Measurements from ENCODE around the gene POC1A.

POC1A gene

DNA sequence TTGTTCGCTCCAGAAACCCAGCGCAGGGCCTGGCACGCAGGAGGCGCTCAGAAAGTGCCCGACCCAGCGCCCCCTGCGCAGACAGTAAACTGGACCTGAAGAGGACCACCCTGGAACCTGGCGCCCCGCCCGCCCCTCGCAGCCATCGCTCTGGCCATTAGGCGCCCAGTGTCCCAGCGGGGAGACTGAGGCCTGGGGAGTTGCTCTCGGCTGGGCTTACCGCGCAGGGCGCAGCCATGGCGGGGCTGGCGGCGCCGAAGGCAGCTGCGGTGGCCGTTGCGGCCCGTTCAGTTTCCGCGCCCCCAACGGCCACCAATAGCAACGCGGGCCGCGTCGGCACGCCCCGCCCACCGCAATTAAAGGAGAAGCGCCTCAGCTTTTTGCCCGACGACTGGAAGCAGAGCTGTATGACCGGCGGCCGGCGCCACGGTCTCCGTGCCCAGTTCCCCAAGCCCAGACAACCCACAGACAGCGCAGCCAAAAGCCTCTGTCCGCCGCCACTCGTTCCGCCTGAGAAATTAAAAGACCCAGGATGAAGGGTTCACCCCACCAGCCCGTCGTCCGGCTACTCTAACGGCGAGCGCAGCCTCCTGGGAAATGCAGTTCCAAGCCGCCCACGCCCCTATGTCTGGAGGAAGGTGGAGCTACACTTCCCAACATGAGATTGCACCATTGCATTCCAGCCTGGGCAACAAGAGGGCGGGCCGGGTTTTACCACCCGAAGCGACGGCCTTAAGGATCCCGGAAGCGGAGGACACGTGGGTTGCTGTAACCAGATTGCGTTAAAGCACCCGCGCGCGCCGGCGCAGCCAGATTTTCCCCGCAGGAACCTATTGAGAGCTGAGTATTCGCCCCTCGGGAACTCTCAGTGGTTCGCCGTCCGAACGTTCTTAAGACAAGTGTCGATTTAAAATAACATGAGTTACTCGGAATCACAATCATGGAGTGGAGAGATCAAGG lies at the start of gene POC1A:
POC1A (minus strand) TSS at position 289 of the 960 bp plus-strand sequence; CDS start at position 238, 51 bp downstream.
- peak; percentile 95 for DNase-seq (ENCODE audit: low spot score)

DNA sequence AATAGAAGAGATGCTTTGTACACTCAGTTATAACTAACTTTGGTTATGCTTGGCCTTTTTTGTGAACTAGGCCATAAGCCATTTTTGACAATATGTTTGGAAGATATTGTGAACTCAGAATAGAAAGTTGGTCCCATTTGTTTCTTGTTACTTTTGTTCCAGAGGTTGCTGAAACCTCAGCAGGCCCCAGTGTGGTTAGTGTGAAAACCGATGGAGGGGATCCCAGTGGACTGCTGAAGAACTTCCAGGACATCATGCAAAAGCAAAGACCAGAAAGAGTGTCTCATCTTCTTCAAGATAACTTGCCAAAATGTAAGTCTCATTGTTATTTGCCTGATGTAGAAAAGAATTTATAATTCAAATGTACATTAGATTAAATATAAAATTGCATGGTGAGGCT lies 49.5 kb upstream of the POC1A start:
- DNase-seq (ENCODE audit: low spot score): no peak

- no peak for DNase-seq (ENCODE audit: low spot score)
Observed at GRCh38 chr3:52202384-52203077, 48.3 kb upstream of the POC1A start.

DNA sequence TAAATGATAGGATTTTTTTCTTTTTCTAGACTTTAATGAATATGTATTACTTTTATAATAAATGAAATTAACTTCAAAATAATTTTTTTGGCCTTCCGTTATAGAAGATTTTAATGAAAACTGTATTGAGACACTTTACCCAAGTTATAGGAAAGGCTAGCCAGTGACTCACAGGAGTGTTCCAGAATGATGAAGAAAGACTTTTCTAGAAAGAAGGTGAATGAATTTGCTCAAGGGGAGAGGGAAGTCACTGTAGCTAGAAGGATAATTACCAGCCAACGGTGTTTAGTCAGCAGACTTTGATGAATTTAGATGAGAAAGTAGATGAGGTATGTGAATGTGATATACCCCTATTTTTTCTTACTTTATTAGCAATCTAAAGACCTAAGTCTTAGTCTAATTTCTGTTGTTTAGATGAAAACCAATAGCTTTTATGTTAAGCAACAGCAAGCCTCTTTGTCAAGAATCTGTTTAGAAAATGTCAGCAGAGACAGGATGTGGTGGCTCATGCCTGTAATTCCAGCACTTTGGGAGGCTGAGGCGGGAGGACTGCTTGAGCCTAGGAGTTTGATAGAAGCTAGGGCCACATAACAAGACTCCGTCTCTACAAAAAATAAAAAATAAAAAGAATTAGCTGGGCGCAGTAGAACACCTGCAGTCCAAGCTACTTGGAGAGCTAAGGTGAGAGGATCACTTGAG lies 46.9 kb upstream of the POC1A start:
- no peak for DNase-seq (ENCODE audit: low spot score)

DNA sequence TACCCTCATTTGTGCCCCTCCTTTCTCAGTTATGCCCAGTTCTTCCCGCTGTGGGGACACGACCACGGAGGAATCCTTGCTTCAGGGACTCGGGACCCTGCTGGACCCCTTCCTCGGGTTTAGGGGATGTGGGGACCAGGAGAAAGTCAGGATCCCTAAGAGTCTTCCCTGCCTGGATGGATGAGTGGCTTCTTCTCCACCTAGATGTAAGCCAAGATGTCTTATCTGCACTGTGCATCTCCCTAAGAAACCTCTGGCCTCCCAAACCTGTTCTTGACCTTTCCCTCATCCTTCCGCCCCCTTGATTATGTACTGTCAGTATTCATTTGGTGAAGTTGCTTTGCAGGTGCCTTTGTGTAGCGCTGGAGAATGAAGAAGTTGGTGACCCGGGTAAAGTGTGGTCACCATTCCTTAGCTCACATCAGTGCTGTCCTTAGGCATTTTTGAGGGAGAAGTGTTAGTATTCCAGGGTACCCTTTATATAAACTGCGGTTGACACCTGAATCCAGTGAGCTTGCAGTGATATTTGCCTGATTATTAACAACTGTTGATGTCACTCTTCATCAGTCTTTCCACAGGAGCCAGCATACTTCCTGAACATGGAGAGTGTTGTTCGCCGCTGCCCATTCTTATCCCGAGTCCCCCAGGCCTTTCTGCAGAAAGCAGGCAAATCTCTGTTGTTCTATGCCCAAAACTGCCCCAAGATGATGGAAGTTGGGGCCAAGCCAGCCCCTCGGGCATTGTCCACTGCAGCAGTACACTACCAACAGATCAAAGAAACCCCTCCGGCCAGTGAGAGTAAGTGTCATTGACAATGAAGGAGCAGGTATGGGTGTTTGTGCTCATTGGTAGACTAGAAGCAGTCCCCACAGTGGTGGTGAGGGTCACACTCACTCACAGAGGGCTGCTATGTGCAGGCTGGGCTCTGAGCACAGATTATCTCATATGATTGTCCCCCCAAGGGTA lies 44.7 kb upstream of the POC1A start:
- no peak for DNase-seq (ENCODE audit: low spot score)

DNA sequence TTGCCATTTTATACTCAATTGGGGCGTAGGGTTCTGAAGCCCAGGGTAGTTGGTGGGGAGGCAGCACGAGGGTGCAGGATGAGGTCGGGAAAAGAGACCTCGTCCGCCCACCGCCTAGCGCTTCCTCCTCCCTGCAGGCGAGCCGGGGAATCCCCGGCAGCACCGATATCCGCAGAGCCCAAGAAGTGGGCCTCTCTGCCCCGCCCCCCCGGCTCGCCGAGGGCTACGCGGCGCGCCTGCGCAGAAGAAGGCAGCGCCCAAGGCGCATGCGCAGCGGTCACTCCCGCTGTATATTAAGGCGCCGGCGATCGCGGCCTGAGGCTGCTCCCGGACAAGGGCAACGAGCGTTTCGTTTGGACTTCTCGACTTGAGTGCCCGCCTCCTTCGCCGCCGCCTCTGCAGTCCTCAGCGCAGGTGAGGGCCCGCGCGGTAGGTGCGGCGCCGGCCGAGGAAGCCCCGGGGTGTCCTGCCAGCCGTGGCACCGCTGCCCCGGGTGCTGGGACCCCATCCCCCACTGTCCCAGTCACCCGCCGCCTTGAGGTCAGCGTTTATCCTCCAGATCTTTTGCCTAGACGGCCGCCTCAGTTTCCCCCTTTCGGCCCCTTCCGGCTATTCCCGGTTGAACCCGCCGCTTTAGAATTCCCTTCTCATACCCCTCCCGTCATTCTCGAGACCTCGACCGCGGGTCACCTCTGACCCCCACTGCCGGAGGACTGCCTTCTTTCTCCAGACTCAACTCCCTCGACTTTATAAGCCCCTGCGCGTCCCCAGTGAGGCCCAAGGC lies 43.8 kb upstream of the POC1A start, which contains the start of gene ALAS1:
ALAS1 (plus strand) TSS at position 319 of the 784 bp plus-strand sequence. CDS start 1,082 bp downstream, outside the sequence.
- DNase-seq (ENCODE audit: low spot score): peak; percentile 88

DNA sequence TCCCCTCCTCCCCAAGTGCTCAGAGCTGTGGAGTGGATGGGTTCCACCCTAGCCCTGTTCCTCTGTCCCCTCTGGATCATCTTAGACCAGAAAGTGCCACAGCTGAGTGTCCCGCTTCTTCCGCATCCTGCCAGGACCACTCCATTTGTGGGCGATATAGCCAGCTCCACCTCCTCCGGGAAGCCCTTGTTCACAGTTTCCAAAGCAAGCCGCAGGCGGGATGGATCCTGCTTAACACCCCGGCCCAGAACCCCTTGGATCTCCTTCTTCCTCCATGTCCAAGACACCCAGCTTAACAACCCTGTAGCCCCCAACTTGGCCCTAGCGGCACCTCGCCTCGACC lies 43.2 kb upstream of the POC1A start:
- DNase-seq (ENCODE audit: low spot score): no peak

GRCh38 chr3:52196977-52197376 lies 42.8 kb upstream of the POC1A start:
- no peak for DNase-seq (ENCODE audit: low spot score)

DNA sequence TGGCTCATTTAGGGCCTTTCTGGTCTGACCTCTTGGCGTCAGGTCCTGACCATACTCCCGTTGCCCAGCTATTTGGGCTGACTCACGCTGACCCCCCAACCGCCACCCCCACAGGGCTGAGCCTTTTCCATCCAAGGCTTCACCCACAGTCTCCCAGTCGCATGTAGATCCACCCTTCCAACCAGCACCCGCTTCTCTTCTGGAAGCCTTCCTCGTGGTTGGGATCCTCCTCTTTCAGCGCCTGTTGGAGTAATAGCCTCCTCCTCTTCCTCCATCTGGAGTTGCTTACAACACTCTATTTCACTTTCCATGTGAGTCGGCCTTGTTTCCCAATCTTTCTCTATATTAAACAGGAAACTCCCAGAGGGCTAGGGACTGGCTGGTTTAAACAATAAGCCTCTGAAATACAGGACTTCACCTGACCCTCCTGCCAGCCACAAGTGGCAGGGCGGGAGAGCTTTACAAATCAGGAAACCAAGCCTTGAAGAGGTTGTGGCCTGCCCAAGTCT lies 41.7 kb upstream of the POC1A start:
- DNase-seq (ENCODE audit: low spot score): no peak

DNA sequence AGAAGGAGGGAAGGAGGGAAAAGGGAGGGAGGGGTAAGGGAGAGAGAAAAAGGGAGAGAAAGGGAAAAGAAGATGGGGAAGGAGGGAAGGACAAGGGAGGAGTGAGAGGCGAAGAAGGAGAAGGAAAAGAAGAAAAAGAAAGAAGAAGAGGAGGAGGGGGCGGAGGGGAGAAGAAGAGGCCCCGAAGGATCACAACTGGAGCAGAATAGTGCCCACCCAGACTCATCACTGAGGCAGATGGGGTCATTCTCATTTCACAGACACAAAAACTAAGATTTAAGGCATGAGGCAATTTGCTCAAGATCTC lies 41.0 kb upstream of the POC1A start:
- DNase-seq (ENCODE audit: low spot score): no peak

GRCh38 chr3:52194485-52195290 lies 40.5 kb upstream of the POC1A start:
- DNase-seq (ENCODE audit: low spot score): no peak

DNA sequence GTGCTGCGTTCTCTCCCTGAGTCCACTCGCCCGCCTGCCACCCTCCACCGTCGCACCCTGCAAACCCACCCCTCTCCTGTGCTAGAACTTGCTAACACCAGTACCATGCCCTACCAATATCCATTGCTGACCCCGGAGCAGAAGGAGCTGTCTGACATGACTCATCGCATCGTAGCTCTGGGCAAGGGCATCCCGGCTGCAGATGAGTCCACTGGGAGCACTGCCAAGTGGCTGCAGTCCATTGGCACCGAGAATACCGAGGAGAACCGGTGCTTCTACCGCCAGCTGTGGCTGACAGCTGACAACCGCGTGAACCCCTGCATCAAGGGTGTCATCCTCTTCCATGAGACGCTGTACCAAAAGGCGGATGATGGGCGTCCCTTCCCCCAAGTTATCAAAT lies 38.8 kb upstream of the POC1A start:
- DNase-seq (ENCODE audit: low spot score): peak; percentile 64

GRCh38 chr3:52191663-52192062 lies 37.4 kb upstream of the POC1A start:
- DNase-seq (ENCODE audit: low spot score): no peak

DNA sequence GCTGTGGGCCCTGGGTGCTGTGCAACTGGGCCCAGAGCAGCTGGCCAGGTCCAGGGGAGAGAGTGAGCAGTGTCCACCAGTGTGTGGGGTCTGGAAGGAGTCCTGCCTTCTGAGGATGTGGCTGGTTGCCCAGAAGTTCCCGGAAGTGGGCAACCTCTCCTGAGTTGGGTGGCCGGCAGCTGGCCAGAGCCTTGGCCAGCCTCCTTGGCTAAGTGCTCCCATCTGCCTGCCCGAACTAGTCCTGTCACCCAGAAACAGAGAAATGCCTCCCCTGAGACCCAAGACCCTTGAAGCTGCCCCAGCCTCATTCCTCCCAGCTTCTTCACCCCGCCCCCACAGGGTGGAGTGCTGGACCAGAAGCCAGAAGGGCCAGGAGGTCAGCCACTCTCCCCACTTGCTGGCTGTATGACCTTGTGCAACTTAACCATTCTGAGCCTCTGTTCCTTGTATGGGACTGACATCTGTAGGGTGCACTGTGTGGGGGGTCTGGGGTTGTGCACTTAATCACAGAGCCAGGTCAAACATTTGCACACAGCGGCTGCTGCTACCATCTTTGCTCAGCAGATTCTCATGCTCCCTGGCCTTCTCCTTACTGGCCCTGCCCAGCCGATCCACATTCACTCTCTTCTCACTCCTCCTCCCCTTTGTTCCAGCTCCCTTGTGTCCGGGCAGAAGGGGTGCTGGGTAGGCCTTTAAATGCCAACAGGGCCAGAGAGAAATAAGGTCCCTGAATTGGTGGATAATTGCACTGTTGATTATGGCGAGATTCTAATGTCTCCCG lies 36.3 kb upstream of the POC1A start:
- DNase-seq (ENCODE audit: low spot score): peak; percentile 47

GRCh38 chr3:52188556-52188955 lies 34.3 kb upstream of the POC1A start:
- no peak for DNase-seq (ENCODE audit: low spot score)

DNA sequence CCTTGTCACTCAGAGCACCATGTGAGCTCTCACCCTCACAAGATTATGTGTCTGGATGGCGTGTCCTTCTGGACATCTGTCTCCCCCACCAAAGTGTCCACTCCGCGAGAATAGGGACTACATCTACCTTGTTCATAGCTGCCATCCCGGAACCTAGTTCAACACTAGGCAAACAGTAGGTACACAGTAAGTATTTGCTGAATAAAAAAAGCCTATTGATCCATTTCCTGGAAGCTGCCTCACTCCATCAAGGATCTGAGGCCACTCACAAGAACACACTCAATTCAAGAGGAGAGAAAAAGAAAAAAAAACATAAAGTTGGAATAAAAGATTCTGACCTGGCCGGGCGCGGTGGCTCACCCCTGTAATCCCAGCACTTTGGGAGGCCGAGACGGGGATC lies 32.5 kb upstream of the POC1A start:
- no peak for DNase-seq (ENCODE audit: low spot score)

- DNase-seq (ENCODE audit: low spot score): no peak
Observed at GRCh38 chr3:52185837-52186236, 31.6 kb upstream of the POC1A start.

- no peak for DNase-seq (ENCODE audit: low spot score)
Observed at GRCh38 chr3:52185311-52185710, 31.1 kb upstream of the POC1A start.

- no peak for DNase-seq (ENCODE audit: low spot score)
Observed at GRCh38 chr3:52184690-52185089, 30.5 kb upstream of the POC1A start.
